Naive B cell (primary cell): Measurements from ENCODE around the gene LMAN2L. TPM values are rescaled to one million over a fixed set of nuclear protein-coding genes. Genes with fewer than 3 reads are reported as not detected.
"Not testable (repeated sequence)": the region's sequence is repeated elsewhere in the genome, so short reads cannot be mapped to it uniquely, and the experiment has no call there.

Experiments used
- ATAC-seq, 2 donors: fragments of 150-1000 bp; cut with Tn5 transposase; 2 replicates each; pipeline ENCODE4 v1.10.0; 2021; ENCODE audit warnings: low read depth in 2 of 2, mild to moderate bottlenecking in 2 of 2, moderate library complexity in 2 of 2
- DNase-seq: peaks from one replicate; pipeline ENCODE4 v3.0.0; 2022
- H3K27ac Mint-ChIP-seq, 6 donors: one replicate each; pipeline ENCODE4 v1.8.0; 2020 to 2022; ENCODE audit warnings: mild to moderate bottlenecking in 6 of 6, mixed read lengths in 6 of 6, moderate library complexity in 5 of 6, inconsistent platforms in 2 of 6
- H3K27me3 Mint-ChIP-seq, 3 donors: one replicate each; pipeline ENCODE4 v1.8.0; 2021 to 2022; ENCODE audit warnings: mixed read lengths in 3 of 3, mild to moderate bottlenecking in 1 of 3
- H3K36me3 Mint-ChIP-seq, 2 donors: one replicate each; pipeline ENCODE4 v1.8.0; 2020 to 2022; ENCODE audit warnings: mixed read lengths in 2 of 2, inconsistent platforms in 1 of 2, mild to moderate bottlenecking in 1 of 2
- H3K4me1 Mint-ChIP-seq, 3 donors: one replicate each; pipeline ENCODE4 v1.8.0; 2020 to 2022; ENCODE audit warnings: mixed read lengths in 3 of 3, inconsistent platforms in 1 of 3, mild to moderate bottlenecking in 1 of 3, moderate library complexity in 1 of 3
- H3K4me3 Mint-ChIP-seq, 8 donors: one replicate each; pipeline ENCODE4 v1.8.0; 2020 to 2022; ENCODE audit warnings: mild to moderate bottlenecking in 8 of 8, mixed read lengths in 8 of 8, moderate library complexity in 8 of 8, inconsistent platforms in 2 of 8
- H3K9me3 Mint-ChIP-seq, 7 donors: one replicate each; pipeline ENCODE4 v1.8.0; 2020 to 2022; ENCODE audit warnings: mixed read lengths in 7 of 7, mild to moderate bottlenecking in 5 of 7, inconsistent platforms in 2 of 7, moderate library complexity in 1 of 7
- polyA plus RNA-seq, 6 donors: library from polyadenylated mRNA; unstranded; fragments of 300-500 nt; fragmentation: Illumina TruSeq; gene quantifications; one replicate each; pipeline ENCODE4 v1.2.3, GENCODE V29; 2021; ENCODE audit warnings: low read depth in 6 of 6

The LMAN2L gene
- polyA plus RNA-seq, 6 donors from 2014 or later: 9.3 to 18.9 (median 16.8) TPM

- Mint-ChIP-seq H3K27me3 (peaks cover 11 to 13% (median 11%) of the 10 kb centered on the region in 3 donors), H3K36me3 (no peaks in the 10 kb centered on the region), H3K9me3 (peaks cover 0 to 2% (median 0%) of the 10 kb centered on the region in 7 donors), H3K4me3 (no peak overlapping the region), H3K27ac (no peak overlapping the region), H3K4me1 (no peaks in the 10 kb centered on the region)
- no peak for ATAC-seq
- no peak for DNase-seq
Measured at GRCh38 chr2:96683972-96684820, 55.7 kb downstream of the LMAN2L start.

DNA sequence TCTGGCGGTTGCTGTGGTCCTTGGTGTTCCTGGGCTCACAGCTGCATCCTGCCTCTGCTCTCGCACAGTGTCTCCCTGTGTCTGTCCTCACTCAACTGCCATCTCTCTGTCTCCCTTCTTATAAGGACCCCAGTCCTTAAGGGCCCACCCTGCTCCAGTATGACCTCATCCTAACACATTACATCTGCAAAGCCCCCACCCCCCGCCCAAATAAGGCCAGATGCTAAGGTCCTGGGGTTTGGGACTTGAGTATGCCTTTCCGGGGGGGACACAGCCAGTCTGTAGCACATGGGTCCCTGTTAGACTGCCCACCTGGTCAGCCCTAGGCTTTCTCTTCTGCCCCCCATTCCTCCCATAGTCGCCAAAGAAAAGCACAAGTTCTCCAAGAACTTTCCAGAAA is 56.6 kb downstream of the LMAN2L start:
- no peaks in the 10 kb centered on the region for H3K36me3 Mint-ChIP-seq
- H3K4me3 Mint-ChIP-seq: no peak overlapping the region
- H3K27ac Mint-ChIP-seq: no peak overlapping the region
- no peak for ATAC-seq
- H3K9me3 Mint-ChIP-seq: peaks cover 0 to 2% (median 0%) of the 10 kb centered on the region in 7 donors
- H3K27me3 Mint-ChIP-seq: peaks cover 11 to 13% (median 11%) of the 10 kb centered on the region in 3 donors
- DNase-seq: no peak
- H3K4me1 Mint-ChIP-seq: no peaks in the 10 kb centered on the region

DNA sequence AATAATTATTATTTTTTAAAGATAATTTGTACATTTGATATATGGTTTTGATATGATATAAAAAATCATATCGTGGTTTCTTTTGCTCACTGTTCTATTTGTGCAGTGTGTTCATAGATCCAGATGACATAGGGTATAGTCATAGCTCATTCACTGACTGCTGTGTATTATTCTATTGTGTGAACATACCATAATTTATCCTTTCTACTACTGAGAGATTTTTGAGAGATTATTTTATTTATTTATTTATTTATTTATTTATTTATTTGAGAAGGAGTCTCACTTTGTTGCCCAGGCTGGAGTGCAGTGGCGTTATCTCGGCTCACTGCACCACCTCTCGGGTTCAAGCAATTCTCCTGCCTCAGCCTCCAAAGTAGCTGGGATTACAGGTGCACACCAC is 58.3 kb downstream of the LMAN2L start:
- no peaks in the 10 kb centered on the region for H3K4me1 Mint-ChIP-seq
- ATAC-seq: no peak
- H3K9me3 Mint-ChIP-seq: peaks cover 0 to 2% (median 0%) of the 10 kb centered on the region in 7 donors
- no peaks in the 10 kb centered on the region for H3K36me3 Mint-ChIP-seq
- no peak overlapping the region for H3K4me3 Mint-ChIP-seq
- no peak for DNase-seq
- H3K27me3 Mint-ChIP-seq: peaks cover 5 to 11% (median 11%) of the 10 kb centered on the region in 3 donors
- no peak overlapping the region for H3K27ac Mint-ChIP-seq

- Mint-ChIP-seq H3K9me3 (peaks cover 0 to 2% (median 0%) of the 10 kb centered on the region in 7 donors), H3K4me3 (no peak overlapping the region), H3K27me3 (peaks cover 5 to 11% (median 11%) of the 10 kb centered on the region in 3 donors), H3K27ac (no peak overlapping the region), H3K36me3 (no peaks in the 10 kb centered on the region), H3K4me1 (no peaks in the 10 kb centered on the region)
- ATAC-seq: no peak
- no peak for DNase-seq
Measured at GRCh38 chr2:96680561-96681141, 59.2 kb downstream of the LMAN2L start.

GRCh38 chr2:96679848-96680247 is 60.0 kb downstream of the LMAN2L start:
- Mint-ChIP-seq H3K4me1 (no peaks in the 10 kb centered on the region), H3K9me3 (peaks cover 0 to 2% (median 0%) of the 10 kb centered on the region in 7 donors), H3K27me3 (peaks cover 5 to 11% (median 11%) of the 10 kb centered on the region in 3 donors), H3K4me3 (no peak overlapping the region), H3K27ac (peak overlapping the region in 1 of 6 donors; percentile 1), H3K36me3 (no peaks in the 10 kb centered on the region)
- DNase-seq (no peak), ATAC-seq (no peak)

DNA sequence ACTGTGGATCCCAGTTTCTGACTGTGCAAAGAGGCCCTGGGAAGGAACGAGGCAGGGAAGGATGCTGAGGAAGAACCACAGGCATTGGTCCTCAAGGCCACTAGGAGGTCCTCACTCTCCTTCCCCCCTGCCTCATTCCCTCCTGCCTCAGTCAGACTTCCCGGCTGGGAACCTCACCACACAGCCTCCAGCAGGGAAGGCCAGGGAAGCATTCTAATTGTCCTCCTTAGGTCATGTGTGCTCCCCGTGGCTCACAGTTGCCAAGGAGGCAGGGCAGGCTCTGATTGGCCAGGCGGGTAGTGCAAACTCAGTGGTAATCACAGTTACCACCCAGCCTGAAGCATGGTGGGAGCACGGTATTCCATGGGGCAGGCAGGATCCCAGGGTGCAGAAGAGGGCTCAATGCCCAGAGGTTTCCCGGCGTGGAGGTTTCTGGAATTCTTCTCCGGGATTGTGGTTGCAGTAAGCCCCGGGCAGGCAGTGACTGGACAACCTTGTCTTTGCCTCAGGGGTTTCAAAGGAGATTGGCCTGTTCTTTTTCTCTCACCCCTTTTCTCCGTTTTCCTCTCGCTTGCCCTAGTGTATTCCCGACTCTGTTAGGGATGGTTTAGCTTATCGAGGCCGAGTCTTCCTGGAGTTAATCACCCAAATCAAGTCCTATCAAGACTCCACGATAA is 70.2 kb downstream of the LMAN2L start:
- Mint-ChIP-seq H3K27ac (no peak overlapping the region), H3K27me3 (peaks cover 7 to 14% (median 10%) of the 10 kb centered on the region in 3 donors), H3K9me3 (no peaks in the 10 kb centered on the region), H3K4me1 (no peaks in the 10 kb centered on the region), H3K4me3 (peak overlapping the region in 1 of 8 donors; percentile 29), H3K36me3 (no peaks in the 10 kb centered on the region)
- DNase-seq (no peak), ATAC-seq (no peak)

DNA sequence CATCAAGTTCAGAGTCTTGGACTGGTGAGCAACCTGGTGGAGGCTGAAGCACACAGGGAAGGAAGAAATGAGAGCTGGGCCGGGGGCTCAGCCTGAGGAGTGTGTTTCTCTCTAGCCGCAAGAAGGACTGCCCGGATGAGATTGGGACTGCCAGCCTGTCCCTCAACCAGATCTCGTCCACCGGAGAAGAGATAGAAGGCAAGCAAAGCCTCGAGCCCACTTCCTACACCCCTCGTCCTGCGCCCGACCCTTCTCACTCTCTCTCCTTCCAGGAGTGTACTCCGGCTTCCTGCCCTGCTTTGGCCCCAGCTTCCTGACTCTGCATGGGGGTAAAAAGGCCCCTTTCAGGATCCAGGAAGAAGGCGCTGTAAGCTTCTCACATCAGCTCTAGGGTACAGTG is 71.1 kb downstream of the LMAN2L start:
- Mint-ChIP-seq H3K36me3 (no peaks in the 10 kb centered on the region), H3K4me1 (no peaks in the 10 kb centered on the region), H3K4me3 (peak overlapping the region in 1 of 8 donors; percentile 74), H3K27me3 (peaks cover 9 to 13% (median 10%) of the 10 kb centered on the region in 3 donors), H3K9me3 (peaks cover 0 to 4% (median 0%) of the 10 kb centered on the region in 7 donors), H3K27ac (peak overlapping the region in 1 of 6 donors; percentile 37)
- no peak for DNase-seq
- ATAC-seq: no peak

- not testable (repeated sequence) for H3K27ac Mint-ChIP-seq
Measured at GRCh38 chr2:96665717-96666116, 74.1 kb downstream of the LMAN2L start.

DNA sequence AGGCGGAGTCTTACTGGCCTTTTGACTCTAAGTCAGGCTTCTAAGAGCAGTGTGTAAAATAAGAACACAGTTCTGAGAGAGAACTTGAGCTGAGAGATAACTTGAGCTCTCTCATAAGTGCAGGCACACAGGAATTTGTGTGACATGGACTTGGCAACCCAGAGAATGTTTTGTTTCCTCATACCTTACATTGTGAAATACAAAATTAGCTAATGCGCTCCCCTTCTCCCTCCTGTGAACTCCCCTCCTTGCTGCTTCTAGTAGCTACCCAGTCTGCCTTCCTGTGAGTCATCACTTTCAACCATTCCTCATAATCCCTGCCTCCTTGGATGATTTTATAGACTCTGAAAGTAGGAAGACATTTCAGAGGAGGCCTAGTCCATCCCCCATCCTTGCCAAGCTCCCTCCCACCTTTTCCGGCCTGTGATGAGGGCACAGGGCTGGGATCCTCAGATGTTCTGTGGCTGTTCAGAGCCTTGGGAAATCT is 74.7 kb downstream of the LMAN2L start:
- no peaks in the 10 kb centered on the region for H3K36me3 Mint-ChIP-seq
- no peak overlapping the region for H3K4me3 Mint-ChIP-seq
- H3K27me3 Mint-ChIP-seq: peaks cover 3 to 17% (median 16%) of the 10 kb centered on the region in 3 donors
- ATAC-seq: no peak
- H3K27ac Mint-ChIP-seq: no peak overlapping the region
- no peak for DNase-seq
- peaks cover 0 to 4% (median 0%) of the 10 kb centered on the region in 7 donors for H3K9me3 Mint-ChIP-seq
- no peaks in the 10 kb centered on the region for H3K4me1 Mint-ChIP-seq

More at GRCh38 chr2:96665717-96666116, 74.1 kb downstream of the LMAN2L start:
- H3K27me3 Mint-ChIP-seq: peaks cover 3 to 17% (median 16%) of the 10 kb centered on the region in 3 donors
- not testable (repeated sequence) for H3K4me1 Mint-ChIP-seq, DNase-seq, H3K9me3 Mint-ChIP-seq, H3K4me3 Mint-ChIP-seq, H3K36me3 Mint-ChIP-seq, ATAC-seq

DNA sequence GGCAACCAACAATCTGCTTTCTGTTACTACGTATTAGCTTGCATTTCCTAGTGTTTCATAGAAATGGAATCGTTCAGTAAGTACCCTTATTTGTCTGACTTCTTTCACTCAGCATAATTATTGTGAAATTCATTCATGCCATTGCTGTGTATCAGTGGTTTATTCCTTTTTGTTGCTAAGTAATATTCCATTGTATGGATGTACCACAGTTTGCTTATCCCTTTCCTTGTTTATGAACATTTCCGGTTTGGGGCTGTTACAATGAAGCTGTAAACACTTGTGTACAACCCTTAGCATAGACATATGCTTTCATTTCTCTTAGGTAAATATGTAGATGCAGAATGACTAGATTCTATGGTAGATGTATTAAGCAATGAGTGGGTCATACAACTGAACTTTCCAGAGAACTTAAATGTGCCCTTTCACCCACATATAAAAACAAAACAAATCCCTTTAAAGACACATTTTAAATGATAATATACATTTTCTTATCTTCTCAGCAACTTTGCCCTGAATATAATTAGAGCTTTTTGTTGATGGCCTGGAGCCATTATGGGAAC is 75.4 kb downstream of the LMAN2L start:
- H3K27me3 Mint-ChIP-seq: peaks cover 3 to 17% (median 16%) of the 10 kb centered on the region in 3 donors
- H3K4me1 Mint-ChIP-seq: peaks cover 0 to 2% (median 0%) of the 10 kb centered on the region in 3 donors
- H3K9me3 Mint-ChIP-seq: peaks cover 0 to 4% (median 0%) of the 10 kb centered on the region in 7 donors
- no peak overlapping the region for H3K4me3 Mint-ChIP-seq
- no peaks in the 10 kb centered on the region for H3K36me3 Mint-ChIP-seq
- DNase-seq (no peak), ATAC-seq (no peak)
- H3K27ac Mint-ChIP-seq: no peak overlapping the region

- Mint-ChIP-seq H3K27me3 (peaks cover 3 to 12% (median 10%) of the 10 kb centered on the region in 3 donors), H3K9me3 (peaks cover 0 to 4% (median 0%) of the 10 kb centered on the region in 7 donors), H3K4me1 (peaks cover 0 to 6% (median 0%) of the 10 kb centered on the region in 3 donors), H3K4me3 (no peak overlapping the region), H3K36me3 (no peaks in the 10 kb centered on the region), H3K27ac (no peak overlapping the region)
- DNase-seq (no peak), ATAC-seq (no peak)
Measured at GRCh38 chr2:96663829-96664228, 76.0 kb downstream of the LMAN2L start.

DNA sequence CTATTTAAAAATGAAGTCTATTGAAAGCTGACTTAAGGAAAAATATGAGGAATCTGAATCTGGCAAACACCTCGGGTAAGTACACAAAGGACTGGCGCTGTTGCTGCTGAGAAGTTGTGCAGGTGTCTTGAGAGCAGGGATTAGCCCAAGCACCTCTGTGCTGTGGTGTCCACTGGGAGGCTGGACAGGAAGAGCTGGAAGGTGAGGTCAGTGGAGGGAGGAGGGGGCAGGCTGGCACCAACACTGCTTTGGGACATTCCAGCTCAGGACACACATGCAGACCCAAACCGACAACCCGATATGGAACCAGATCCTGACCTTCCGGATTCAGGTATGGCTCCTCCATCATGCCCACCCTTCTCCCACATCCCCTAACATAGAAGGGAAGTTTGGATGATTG is 76.7 kb downstream of the LMAN2L start:
- Mint-ChIP-seq H3K27ac (peak overlapping the region in 2 of 6 donors; percentile 65 to 85), H3K4me3 (no peak overlapping the region), H3K9me3 (peaks cover 0 to 4% (median 0%) of the 10 kb centered on the region in 7 donors), H3K36me3 (no peaks in the 10 kb centered on the region), H3K4me1 (peaks cover 0 to 6% (median 0%) of the 10 kb centered on the region in 3 donors), H3K27me3 (peaks cover 3 to 12% (median 10%) of the 10 kb centered on the region in 3 donors)
- ATAC-seq (no peak), DNase-seq (no peak)

- Mint-ChIP-seq H3K27me3 (peaks cover 3 to 12% (median 10%) of the 10 kb centered on the region in 3 donors), H3K4me3 (no peak overlapping the region), H3K36me3 (no peaks in the 10 kb centered on the region)
Measured at GRCh38 chr2:96662360-96662759, 77.5 kb downstream of the LMAN2L start.

More at GRCh38 chr2:96662360-96662759, 77.5 kb downstream of the LMAN2L start:
- Mint-ChIP-seq H3K27ac (no peak overlapping the region), H3K4me1 (peaks cover 0 to 6% (median 1%) of the 10 kb centered on the region in 3 donors), H3K9me3 (peaks cover 0 to 4% (median 0%) of the 10 kb centered on the region in 7 donors)
- no peak for ATAC-seq
- DNase-seq: no peak
